GM21360 (cell line): Measurements from ENCODE around the gene NRROS.
"Not testable (repeated sequence)": the region's sequence is repeated elsewhere in the genome, so short reads cannot be mapped to it uniquely, and the experiment has no call there.

ENCODE experiments used
- ATAC-seq: cut with Tn5 transposase; IDR thresholded peaks from one replicate; pipeline ENCODE4 v1.9.1; 2021; ENCODE audit warnings: mild to moderate bottlenecking, moderate library complexity; ENCODE audit not compliant: unreplicated experiment

Gene NRROS

DNA sequence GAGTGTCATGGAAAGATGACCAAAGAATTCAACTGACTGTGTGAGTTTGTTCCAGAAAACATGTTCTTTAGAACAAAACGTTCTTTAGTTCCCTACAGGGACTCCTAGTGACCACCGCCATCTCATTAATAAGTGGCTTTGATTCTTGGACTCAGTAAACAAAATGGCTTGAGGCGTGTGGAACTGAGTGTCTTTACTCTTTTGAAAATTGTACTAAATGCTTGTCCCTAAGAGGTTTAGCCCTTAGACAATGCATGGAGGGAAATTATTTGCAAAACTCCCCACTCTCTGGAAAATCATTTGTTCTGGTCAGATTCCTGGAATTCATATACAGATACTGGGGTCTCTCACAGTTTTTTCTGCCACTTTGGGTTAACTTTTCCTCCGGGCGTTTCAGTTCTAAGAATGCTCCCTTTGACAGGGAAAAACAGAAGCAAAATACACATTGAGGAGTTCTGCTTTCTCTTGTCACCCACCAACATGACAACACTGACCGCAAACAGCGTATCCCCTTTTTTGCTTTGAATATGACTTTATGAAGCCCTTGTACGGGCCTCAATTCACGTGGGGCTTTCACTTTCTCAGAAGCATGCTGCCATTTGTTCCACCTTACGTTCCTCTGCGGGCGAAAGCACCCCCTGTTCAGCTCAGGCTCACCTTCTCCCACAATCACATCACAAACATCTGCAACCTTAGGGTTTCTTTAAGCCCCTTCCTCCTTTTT is 15.3 kb upstream of the NRROS start:
- ATAC-seq: no peak

GRCh38 chr3:196624907-196625306 is 14.6 kb upstream of the NRROS start:
- no peak for ATAC-seq

DNA sequence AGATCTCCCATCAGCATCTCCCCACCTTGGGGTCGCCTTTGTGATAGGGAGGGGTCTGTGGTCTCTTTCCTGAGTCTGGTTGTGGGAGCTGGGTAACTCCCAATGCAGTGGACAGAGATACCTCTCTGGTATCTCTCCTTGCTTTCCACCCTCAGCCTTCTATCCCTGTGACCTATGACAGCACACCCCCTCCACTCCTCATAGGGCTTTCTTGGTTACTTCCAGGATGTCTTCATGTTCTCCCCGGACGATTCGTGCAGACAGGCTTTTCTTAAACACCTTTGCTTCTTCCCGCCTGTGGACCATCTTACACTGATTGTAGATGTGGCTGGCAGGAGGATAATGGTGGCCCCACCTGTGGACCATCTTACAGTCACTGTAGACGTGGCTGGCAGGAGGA is 14.2 kb upstream of the NRROS start:
- no peak for ATAC-seq

DNA sequence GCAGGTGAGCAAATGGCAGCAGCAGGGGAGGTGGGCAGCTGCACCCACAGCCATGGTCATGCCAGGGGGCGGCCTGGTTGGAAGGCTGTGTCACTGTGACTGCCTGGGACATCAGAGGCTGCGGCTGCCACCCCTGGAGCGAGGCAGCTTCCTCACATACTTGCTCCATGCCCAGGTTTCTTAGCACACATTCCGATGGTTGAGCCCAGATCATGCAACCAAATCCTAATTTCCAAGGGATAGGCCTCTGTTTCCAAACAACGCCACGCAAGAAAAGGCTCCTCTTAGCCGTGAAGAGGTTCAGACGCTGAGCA is 11.6 kb upstream of the NRROS start:
- no peak for ATAC-seq

- no peak for ATAC-seq
Measured at GRCh38 chr3:196629228-196629627, 10.3 kb upstream of the NRROS start.

DNA sequence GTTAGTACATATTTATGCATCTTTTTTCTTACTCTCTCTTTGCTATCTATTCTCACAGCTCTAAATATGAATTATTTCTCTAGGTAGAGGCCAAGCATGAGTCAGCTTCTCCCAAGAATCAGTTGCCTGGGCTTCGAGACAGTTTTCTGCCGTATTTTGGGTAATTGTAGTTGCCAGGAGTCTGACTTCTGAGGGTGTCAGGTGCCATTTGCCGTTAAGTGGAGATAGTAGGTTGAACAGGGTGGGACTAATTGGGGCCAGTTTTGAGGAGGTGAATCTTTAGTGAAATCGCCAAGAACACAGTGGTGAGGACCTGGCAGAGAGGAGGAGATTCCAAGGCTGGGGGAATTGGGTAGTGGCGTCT is 7.8 kb upstream of the NRROS start:
- ATAC-seq: no peak

- ATAC-seq: peak; percentile 68
Measured at GRCh38 chr3:196632046-196632751, 7.3 kb upstream of the NRROS start.

GRCh38 chr3:196633555-196634151 is 5.8 kb upstream of the NRROS start:
- no peak for ATAC-seq

DNA sequence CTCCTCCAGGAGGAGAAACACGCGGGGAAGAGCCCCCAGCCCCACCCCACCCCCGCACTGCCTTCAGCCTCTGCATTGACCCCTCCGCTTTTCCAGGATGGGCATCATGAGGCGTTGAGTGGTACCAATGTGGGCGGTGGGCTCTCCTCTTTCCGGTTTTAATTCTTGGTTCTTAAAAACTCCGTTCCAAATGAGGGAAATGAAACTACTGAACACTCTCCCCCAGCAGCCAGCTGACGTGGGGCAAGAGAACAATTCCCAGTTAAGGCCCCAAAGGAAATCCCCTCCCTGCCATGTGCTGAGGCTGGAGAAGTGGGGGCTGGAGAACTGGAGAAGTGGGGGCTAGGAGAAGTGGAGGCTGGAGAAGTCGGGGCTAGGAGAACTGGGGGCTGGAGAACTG is 5.3 kb upstream of the NRROS start:
- no peak for ATAC-seq

DNA sequence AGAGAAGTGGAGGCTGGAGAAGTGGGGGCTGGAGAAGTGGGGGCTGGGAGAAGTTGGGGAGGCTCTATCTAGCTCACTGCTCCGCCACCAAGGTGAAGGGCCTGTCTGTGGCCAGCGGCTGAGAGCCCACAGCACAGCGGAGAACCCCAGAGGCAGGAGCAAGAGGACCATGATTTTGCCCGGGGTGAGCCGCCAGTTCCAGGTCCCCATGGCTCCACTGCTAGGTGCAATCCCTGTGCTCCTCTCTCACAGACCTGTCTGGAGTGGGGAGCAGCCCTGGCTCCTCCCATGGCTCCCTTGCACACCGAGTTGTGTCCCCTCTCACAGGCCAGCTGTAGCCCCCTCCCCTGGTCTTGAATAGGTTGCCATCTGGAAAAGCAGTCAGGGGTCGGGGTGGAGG is 4.7 kb upstream of the NRROS start:
- ATAC-seq: no peak

- no peak for ATAC-seq
Measured at GRCh38 chr3:196636369-196637349, 2.8 kb upstream of the NRROS start.

GRCh38 chr3:196637941-196638340 is 1.6 kb upstream of the NRROS start:
- ATAC-seq: not testable (repeated sequence)

- ATAC-seq: no peak
Measured at GRCh38 chr3:196638861-196639482, 522 bp upstream of the NRROS start.

- ATAC-seq: no peak
Measured at GRCh38 chr3:196640297-196641018, 964 bp downstream of the NRROS start.

GRCh38 chr3:196641333-196642054 is 2.0 kb downstream of the NRROS start:
- ATAC-seq: no peak

DNA sequence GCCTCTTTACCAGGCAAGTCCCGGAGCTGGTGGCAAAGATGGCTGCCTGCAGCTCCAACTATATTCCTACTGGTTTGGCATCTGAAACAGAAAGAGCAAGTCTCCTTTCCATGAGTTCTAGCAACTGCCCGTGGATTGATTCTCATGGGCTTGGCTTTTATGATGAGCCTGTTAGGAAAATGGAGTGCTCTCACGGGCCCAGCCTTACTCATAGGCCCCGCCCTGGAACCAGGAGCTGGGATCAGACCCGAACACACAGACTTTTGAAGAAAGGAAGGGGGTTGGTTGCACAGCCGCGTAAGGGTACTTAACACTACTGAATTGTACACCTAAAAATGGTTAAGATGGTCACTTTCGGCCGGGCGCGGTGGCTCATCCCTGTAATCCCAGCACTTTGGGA is 2.9 kb downstream of the NRROS start:
- no peak for ATAC-seq

DNA sequence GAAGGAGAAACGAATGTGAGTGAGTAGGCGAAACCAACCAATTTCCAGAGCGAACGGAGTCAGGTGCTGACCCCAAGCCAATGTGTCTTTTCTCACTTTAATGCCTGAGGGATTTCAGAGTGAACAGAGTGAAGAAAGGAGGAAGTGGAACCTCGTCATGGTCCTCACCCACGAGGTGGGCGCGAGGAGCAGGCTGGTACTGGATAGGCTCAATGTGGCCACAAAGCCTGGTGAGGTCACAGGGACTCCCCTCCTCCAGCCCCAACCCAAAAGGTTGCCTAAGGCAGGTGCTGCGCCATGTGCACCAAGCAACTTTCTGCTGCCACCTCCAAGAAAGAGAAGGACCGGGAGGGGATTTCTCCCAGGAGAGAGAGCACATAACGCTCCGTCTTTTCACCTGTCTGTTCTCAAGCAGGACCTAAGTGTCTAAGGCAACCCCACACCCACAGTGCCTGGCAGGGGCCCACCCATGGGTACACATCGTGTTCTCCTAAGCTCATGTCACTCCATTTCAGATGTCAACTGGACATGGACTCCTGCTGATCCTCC is 3.8 kb downstream of the NRROS start:
- ATAC-seq: peak; percentile 49

- no peak for ATAC-seq
Measured at GRCh38 chr3:196643761-196644160, 4.3 kb downstream of the NRROS start.

GRCh38 chr3:196645096-196645495 is 5.6 kb downstream of the NRROS start:
- ATAC-seq: no peak
